ENCODE measurements around the gene CTSW. TPM values are rescaled to one million over a fixed set of nuclear protein-coding genes. Genes with fewer than 3 reads are reported as not detected.

Gene CTSW
- total RNA-seq, 3 donors from 2014 or later (not counting 1 experiment from before 2014, with no cell fraction given): 765 to 1,016 (median 976) TPM

- no peaks in the 10 kb centered on the region for H3K27me3 Mint-ChIP-seq (ENCODE audit: low read depth in 2 of 2)
- intact Hi-C loops (cut with micrococcal nuclease): no loop called here
- Histone ChIP-seq H3K36me3 (ENCODE audit: control insufficient read depth, insufficient read depth, low read length) (peaks cover 42% of the 10 kb centered on the region), H3K27ac (ENCODE audit: low read length) (no peak overlapping the region), H3K4me3 (ENCODE audit: low read length) (no peak overlapping the region), H3K27me3 (ENCODE audit: control insufficient read depth, insufficient read depth, low read length) (no peaks in the 10 kb centered on the region), H3K4me1 (ENCODE audit: control insufficient read depth, insufficient read depth, low read length) (peaks cover 31% of the 10 kb centered on the region), H3K9me3 (ENCODE audit: control insufficient read depth, insufficient read depth, low read length) (no peaks in the 10 kb centered on the region)
- peak overlapping the region in 1 of 2 donors; percentile 98 for H3K27ac Mint-ChIP-seq
- H3K4me1 Mint-ChIP-seq: peaks cover 35 to 48% of the 10 kb centered on the region in 2 donors
- WGBS (ENCODE audit: insufficient coverage): 96% methylated on average over 13 of the region's 13 CpGs
- no peaks in the 10 kb centered on the region for H3K9me3 Mint-ChIP-seq
- DNase-seq (peak in 1 of 2 donors; percentile 15), ATAC-seq (no peak)
- TF ChIP-seq CTCF (IDR thresholded peaks at IDR 0.05): no peak
- no peaks in the 10 kb centered on the region for H3K36me3 Mint-ChIP-seq
- H3K4me3 Mint-ChIP-seq: peak overlapping the region; percentile 98
These were observed 18.0 kb upstream of the CTSW start for GRCh38 chr11:65861533-65862183.

- intact Hi-C loops (cut with micrococcal nuclease): no loop called here
- Histone ChIP-seq H3K4me3 (ENCODE audit: low read length) (no peak overlapping the region), H3K36me3 (ENCODE audit: control insufficient read depth, insufficient read depth, low read length) (peaks cover 47% of the 10 kb centered on the region), H3K27me3 (ENCODE audit: control insufficient read depth, insufficient read depth, low read length) (no peaks in the 10 kb centered on the region), H3K4me1 (ENCODE audit: control insufficient read depth, insufficient read depth, low read length) (peaks cover 29% of the 10 kb centered on the region), H3K27ac (ENCODE audit: low read length) (no peak overlapping the region), H3K9me3 (ENCODE audit: control insufficient read depth, insufficient read depth, low read length) (no peaks in the 10 kb centered on the region)
- peaks cover 32 to 51% of the 10 kb centered on the region in 2 donors for H3K4me1 Mint-ChIP-seq
- 90% methylated on average over 5 of the region's 5 CpGs for WGBS (ENCODE audit: insufficient coverage)
- no peak for ATAC-seq
- H3K27me3 Mint-ChIP-seq (ENCODE audit: low read depth in 2 of 2): no peaks in the 10 kb centered on the region
- no peaks in the 10 kb centered on the region for H3K9me3 Mint-ChIP-seq
- DNase-seq: no peak
- TF ChIP-seq CTCF (IDR thresholded peaks at IDR 0.05): no peak
- no peak overlapping the region for H3K4me3 Mint-ChIP-seq
- H3K27ac Mint-ChIP-seq: peak overlapping the region in 1 of 2 donors; percentile 51
- no peaks in the 10 kb centered on the region for H3K36me3 Mint-ChIP-seq
These were observed 17.4 kb upstream of the CTSW start for GRCh38 chr11:65862191-65862735.

GRCh38 chr11:65862941-65863888 is 16.4 kb upstream of the CTSW start:
- Mint-ChIP-seq H3K36me3 (no peaks in the 10 kb centered on the region), H3K4me1 (peaks cover 29 to 50% of the 10 kb centered on the region in 2 donors), H3K4me3 (no peak overlapping the region), H3K27ac (peak overlapping the region in 1 of 2 donors; percentile 51), H3K27me3 (ENCODE audit: low read depth in 2 of 2) (no peaks in the 10 kb centered on the region), H3K9me3 (no peaks in the 10 kb centered on the region)
- DNase-seq (no peak), ATAC-seq (no peak)
- TF ChIP-seq CTCF (IDR thresholded peaks at IDR 0.05): no peak
- Histone ChIP-seq H3K4me1 (ENCODE audit: control insufficient read depth, insufficient read depth, low read length) (peaks cover 29% of the 10 kb centered on the region), H3K9me3 (ENCODE audit: control insufficient read depth, insufficient read depth, low read length) (no peaks in the 10 kb centered on the region), H3K36me3 (ENCODE audit: control insufficient read depth, insufficient read depth, low read length) (peaks cover 47% of the 10 kb centered on the region), H3K27me3 (ENCODE audit: control insufficient read depth, insufficient read depth, low read length) (no peaks in the 10 kb centered on the region), H3K27ac (ENCODE audit: low read length) (no peak overlapping the region), H3K4me3 (ENCODE audit: low read length) (no peak overlapping the region)
- WGBS (ENCODE audit: insufficient coverage): 97% methylated on average over 20 of the region's 24 CpGs
- intact Hi-C loops (cut with micrococcal nuclease): no loop called here
